DOHH2 (cell line): ENCODE measurements around the gene CCM2.

Experiments used
- EZH2phosphoT487 ChIP-seq: fragments of 200-600 bp; sonication (generic); IDR thresholded peaks from 2 replicates; pipeline ENCODE4 v1.6.1; 2017; ENCODE audit warnings: borderline replicate concordance, mild to moderate bottlenecking, antibody characterized with exemption, low read length, moderate library complexity, mixed read lengths
- TF ChIP-seq, protein P1 (sequence below): fragments of 200-600 bp; sonication (generic); IDR thresholded peaks from one replicate; pipeline ENCODE4 v1.5.1; 2014; ENCODE audit warnings: antibody characterized with exemption, mild to moderate bottlenecking, low read depth, low read length; ENCODE audit not compliant: poor library complexity, severe bottlenecking

DNA sequence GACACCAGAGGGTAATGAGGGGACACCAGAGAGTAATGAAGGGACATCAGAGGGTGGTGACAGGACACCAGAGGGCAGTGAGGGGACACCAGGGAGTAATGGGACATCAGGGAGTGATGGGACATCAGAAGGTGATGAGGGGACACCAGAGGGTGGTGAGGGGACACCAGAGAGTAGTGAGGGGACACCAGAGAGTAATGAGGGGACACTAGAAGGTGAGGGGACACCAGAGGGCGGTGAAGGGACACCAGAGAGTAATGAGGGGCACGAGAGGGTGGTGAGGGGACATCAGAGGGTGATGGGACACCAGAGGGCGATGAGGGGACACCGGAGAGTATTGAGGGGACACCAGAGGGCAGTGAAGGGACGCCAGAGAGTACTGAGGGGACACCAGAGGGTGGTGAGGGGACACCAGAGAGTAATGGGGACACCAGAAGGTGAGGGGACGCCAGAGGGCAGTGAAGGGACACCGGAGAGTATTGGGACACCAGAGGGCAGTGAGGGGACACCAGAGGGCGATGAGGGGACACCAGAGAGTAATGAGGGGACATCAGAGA lies 78.2 kb downstream of the CCM2 start:
- TF ChIP-seq, protein P1, sequence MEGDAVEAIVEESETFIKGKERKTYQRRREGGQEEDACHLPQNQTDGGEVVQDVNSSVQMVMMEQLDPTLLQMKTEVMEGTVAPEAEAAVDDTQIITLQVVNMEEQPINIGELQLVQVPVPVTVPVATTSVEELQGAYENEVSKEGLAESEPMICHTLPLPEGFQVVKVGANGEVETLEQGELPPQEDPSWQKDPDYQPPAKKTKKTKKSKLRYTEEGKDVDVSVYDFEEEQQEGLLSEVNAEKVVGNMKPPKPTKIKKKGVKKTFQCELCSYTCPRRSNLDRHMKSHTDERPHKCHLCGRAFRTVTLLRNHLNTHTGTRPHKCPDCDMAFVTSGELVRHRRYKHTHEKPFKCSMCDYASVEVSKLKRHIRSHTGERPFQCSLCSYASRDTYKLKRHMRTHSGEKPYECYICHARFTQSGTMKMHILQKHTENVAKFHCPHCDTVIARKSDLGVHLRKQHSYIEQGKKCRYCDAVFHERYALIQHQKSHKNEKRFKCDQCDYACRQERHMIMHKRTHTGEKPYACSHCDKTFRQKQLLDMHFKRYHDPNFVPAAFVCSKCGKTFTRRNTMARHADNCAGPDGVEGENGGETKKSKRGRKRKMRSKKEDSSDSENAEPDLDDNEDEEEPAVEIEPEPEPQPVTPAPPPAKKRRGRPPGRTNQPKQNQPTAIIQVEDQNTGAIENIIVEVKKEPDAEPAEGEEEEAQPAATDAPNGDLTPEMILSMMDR: no peak
- no peak for TF ChIP-seq EZH2phosphoT487
